ENCODE measurements around the gene CYP1A2. TPM values are rescaled to one million over a fixed set of nuclear protein-coding genes. Genes with fewer than 3 reads are reported as not detected.

Gene CYP1A2
- total RNA-seq, 1 experiment from 2014 or later: not detected

DNA sequence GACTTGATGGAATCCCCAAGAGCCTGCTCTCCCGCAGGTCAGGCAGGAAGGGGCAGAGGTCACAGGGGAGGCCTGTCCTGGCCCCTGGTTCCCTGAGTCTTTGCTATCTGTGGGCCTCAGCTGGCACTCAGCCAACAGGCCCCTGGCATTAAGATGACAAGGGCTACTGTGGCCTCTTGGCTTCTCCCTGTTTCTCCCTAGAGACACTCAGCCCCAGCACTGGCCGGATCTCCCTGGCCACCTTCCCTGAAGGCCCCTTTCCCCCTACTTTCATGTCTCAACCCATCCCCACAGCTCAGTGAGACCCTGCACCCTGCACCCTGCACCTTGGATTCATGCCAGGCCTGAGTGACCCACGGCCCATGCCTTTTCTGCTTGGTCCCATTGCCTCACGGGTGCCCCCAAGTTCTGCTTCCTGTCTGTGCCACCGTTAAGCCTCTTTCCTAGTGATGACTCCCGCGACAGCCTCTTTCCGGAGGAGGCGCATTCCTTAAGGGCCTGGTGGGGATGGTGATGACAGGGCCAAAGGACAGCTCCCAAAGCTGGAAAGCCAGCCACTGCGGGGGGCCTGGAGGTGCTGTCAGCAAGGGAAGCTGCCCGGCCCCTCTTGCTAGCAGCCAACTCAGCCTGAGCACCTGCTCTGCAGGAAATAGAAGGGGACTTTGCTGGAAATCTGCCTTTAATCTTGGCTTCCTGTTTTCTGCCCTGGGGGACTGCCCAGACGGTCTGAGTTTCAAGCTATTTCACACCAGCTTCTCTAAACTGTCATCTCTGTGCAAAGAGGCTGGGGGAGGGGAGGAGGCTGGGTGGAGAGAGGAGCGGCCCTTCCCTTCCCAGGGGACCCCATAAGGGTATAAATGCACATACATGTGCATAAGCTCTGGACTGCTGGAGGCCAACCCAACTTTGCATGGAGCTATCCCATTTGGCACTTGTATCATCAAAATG lies 28.4 kb downstream of the CYP1A2 start:
- Histone ChIP-seq H3K27me3 (ENCODE audit: low read length) (no peaks in the 10 kb centered on the region), H3K4me1 (ENCODE audit: insufficient read depth, low read length) (peaks cover 6% of the 10 kb centered on the region), H2AFZ (ENCODE audit: low read length) (no peak overlapping the region), H3K9me3 (ENCODE audit: low read length) (no peaks in the 10 kb centered on the region), H3K9me2 (replicated peaks; ENCODE audit: low read length) (no peaks in the 10 kb centered on the region), H3K4me2 (ENCODE audit: low read length) (no peak overlapping the region), H3K9ac (ENCODE audit: low read length) (no peak overlapping the region), H3K36me3 (ENCODE audit: low read depth, low read length) (no peaks in the 10 kb centered on the region), H3K4me3 (ENCODE audit: low read length) (no peak overlapping the region), H3F3A (ENCODE audit: low read length, unreplicated experiment) (no peaks in the 10 kb centered on the region), H4K20me1 (ENCODE audit: low read length) (no peaks in the 10 kb centered on the region), H3K27ac (ENCODE audit: low read length) (no peak overlapping the region), H3K79me2 (ENCODE audit: low read length) (no peaks in the 10 kb centered on the region)
- BruUV-seq (replicated peaks): no TSS peak
- no peak for ATAC-seq
- TF ChIP-seq EZH2 (IDR thresholded peaks at IDR 0.05; ENCODE audit: low read length, unreplicated experiment) (no peak), EZH2phosphoT487 (IDR thresholded peaks at IDR 0.05; ENCODE audit: borderline replicate concordance, low read length) (no peak)
- TF ChIP-seq, protein P1, sequence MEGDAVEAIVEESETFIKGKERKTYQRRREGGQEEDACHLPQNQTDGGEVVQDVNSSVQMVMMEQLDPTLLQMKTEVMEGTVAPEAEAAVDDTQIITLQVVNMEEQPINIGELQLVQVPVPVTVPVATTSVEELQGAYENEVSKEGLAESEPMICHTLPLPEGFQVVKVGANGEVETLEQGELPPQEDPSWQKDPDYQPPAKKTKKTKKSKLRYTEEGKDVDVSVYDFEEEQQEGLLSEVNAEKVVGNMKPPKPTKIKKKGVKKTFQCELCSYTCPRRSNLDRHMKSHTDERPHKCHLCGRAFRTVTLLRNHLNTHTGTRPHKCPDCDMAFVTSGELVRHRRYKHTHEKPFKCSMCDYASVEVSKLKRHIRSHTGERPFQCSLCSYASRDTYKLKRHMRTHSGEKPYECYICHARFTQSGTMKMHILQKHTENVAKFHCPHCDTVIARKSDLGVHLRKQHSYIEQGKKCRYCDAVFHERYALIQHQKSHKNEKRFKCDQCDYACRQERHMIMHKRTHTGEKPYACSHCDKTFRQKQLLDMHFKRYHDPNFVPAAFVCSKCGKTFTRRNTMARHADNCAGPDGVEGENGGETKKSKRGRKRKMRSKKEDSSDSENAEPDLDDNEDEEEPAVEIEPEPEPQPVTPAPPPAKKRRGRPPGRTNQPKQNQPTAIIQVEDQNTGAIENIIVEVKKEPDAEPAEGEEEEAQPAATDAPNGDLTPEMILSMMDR (conservative IDR thresholded peaks at IDR 0.05; ENCODE audit: low read depth, low read length): no peak
- ChIA-PET CTCF (no interaction called here), POLR2A (ENCODE audit: unreplicated experiment) (no interaction called here)
- DNase-seq: no peak
- intact Hi-C loops (cut with micrococcal nuclease): no loop called here

DNA sequence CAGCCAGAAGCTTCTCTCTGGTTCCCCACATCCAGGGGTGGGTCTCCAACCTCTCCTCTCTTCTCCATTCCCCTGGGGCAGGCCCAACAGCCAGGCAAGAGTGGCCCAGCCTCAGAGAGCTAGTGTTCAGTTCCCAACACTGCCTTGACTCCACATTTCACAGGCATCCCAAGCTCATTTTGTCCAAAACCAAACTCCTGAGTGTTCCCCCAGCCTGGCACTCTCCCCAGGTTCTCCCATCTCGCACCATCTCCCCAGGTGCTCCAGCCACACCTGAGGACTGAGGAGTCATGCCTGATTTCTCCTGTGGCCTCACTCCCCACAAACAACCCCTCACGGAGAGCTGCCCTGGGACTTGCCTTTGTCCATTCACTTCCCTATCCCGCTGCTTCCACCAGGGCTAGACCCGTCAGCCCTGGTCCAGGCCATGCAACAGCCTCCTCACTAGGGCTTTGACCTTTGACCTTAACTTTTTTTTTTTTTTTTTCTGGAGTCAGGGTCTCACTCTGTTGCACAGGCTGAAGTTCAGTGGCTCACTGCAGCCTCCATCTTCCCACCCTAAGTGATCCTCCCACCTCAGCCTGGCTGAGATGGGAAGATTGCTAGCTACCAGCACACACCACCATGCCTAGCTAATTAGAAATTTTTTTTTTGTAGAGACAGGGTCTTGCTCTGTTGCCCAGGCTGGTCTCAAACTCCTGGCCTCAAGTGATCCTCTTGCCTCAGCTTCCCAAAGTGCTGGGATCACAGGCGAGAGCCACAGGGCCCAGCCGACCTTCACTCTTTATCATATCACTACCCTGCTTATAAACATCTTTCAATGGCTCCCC lies 29.3 kb downstream of the CYP1A2 start:
- ATAC-seq (no peak), DNase-seq (no peak)
- no TSS peak for BruUV-seq (replicated peaks)
- Histone ChIP-seq H3K4me3 (ENCODE audit: low read length) (no peak overlapping the region), H3K4me2 (ENCODE audit: low read length) (no peak overlapping the region), H3K36me3 (ENCODE audit: low read depth, low read length) (no peaks in the 10 kb centered on the region), H3F3A (ENCODE audit: low read length, unreplicated experiment) (no peaks in the 10 kb centered on the region), H3K9ac (ENCODE audit: low read length) (no peak overlapping the region), H2AFZ (ENCODE audit: low read length) (no peak overlapping the region), H3K9me3 (ENCODE audit: low read length) (no peaks in the 10 kb centered on the region), H3K79me2 (ENCODE audit: low read length) (peaks cover 7% of the 10 kb centered on the region), H3K27me3 (ENCODE audit: low read length) (no peaks in the 10 kb centered on the region), H4K20me1 (ENCODE audit: low read length) (no peaks in the 10 kb centered on the region), H3K27ac (ENCODE audit: low read length) (no peak overlapping the region), H3K9me2 (replicated peaks; ENCODE audit: low read length) (no peaks in the 10 kb centered on the region), H3K4me1 (ENCODE audit: insufficient read depth, low read length) (peaks cover 7% of the 10 kb centered on the region)
- TF ChIP-seq EZH2phosphoT487 (IDR thresholded peaks at IDR 0.05; ENCODE audit: borderline replicate concordance, low read length) (no peak), EZH2 (IDR thresholded peaks at IDR 0.05; ENCODE audit: low read length, unreplicated experiment) (no peak)
- TF ChIP-seq, protein P1 (conservative IDR thresholded peaks at IDR 0.05; ENCODE audit: low read depth, low read length): no peak
- intact Hi-C loops (cut with micrococcal nuclease): no loop called here
- CTCF ChIA-PET: no interaction called here
- POLR2A ChIA-PET (ENCODE audit: unreplicated experiment): no interaction called here
